H4 (cell line): ENCODE data around the gene DYNC2H1. TPM values are rescaled to one million over a fixed set of nuclear protein-coding genes. Genes with fewer than 3 reads are reported as not detected.

Experiments used
- DNase-seq: peaks from one replicate; pipeline ENCODE4 v3.0.0-alpha.2; 2015; ENCODE audit warnings: low spot score
- total RNA-seq: library from RNA; depleted of rRNA; stranded (reverse); fragments of >200 nt; shearing (Covaris generic); gene quantifications from 2 replicates; pipeline ENCODE4 v1.2.3, GENCODE V29; 2014

Gene DYNC2H1
- total RNA-seq, 1 experiment from 2014 or later = 10.0 TPM

- no peak for DNase-seq
Observed at GRCh38 chr11:103453915-103454709, 344.9 kb downstream of the DYNC2H1 start.

- DNase-seq = no peak
Observed at GRCh38 chr11:103464420-103464819, 355.2 kb downstream of the DYNC2H1 start.

GRCh38 chr11:103465555-103466140 is 356.4 kb downstream of the DYNC2H1 start:
- DNase-seq = no peak

- DNase-seq = no peak
Observed at GRCh38 chr11:103471546-103471945, 362.3 kb downstream of the DYNC2H1 start.

GRCh38 chr11:103476874-103477273 is 367.6 kb downstream of the DYNC2H1 start:
- no peak for DNase-seq

GRCh38 chr11:103480421-103480820 is 371.2 kb downstream of the DYNC2H1 start:
- no peak for DNase-seq

- DNase-seq = no peak
Observed at GRCh38 chr11:103483996-103484395, 374.8 kb downstream of the DYNC2H1 start.

- no peak for DNase-seq
Observed at GRCh38 chr11:103484545-103484944, 375.3 kb downstream of the DYNC2H1 start.

- DNase-seq = no peak
Observed at GRCh38 chr11:103486604-103487003, 377.4 kb downstream of the DYNC2H1 start.

GRCh38 chr11:103487113-103487512 is 377.9 kb downstream of the DYNC2H1 start:
- DNase-seq = no peak

GRCh38 chr11:103488031-103488461 is 378.8 kb downstream of the DYNC2H1 start:
- DNase-seq = no peak

- DNase-seq = no peak
Observed at GRCh38 chr11:103488579-103488978, 379.4 kb downstream of the DYNC2H1 start.

- no peak for DNase-seq
Observed at GRCh38 chr11:103491777-103492176, 382.6 kb downstream of the DYNC2H1 start.

- no peak for DNase-seq
Observed at GRCh38 chr11:103494491-103494890, 385.3 kb downstream of the DYNC2H1 start.

GRCh38 chr11:103497268-103497667 is 388.0 kb downstream of the DYNC2H1 start:
- DNase-seq = no peak

GRCh38 chr11:103499710-103500340 is 390.6 kb downstream of the DYNC2H1 start:
- peak; percentile 19 for DNase-seq

- no peak for DNase-seq
Observed at GRCh38 chr11:103515283-103515682, 406.1 kb downstream of the DYNC2H1 start.

- DNase-seq = no peak
Observed at GRCh38 chr11:103520792-103521191, 411.6 kb downstream of the DYNC2H1 start.

GRCh38 chr11:103525069-103525468 is 415.8 kb downstream of the DYNC2H1 start:
- no peak for DNase-seq

GRCh38 chr11:103528046-103528445 is 418.8 kb downstream of the DYNC2H1 start:
- DNase-seq = no peak

GRCh38 chr11:103528596-103528995 is 419.4 kb downstream of the DYNC2H1 start:
- DNase-seq = no peak

GRCh38 chr11:103529181-103529684 is 420.0 kb downstream of the DYNC2H1 start:
- no peak for DNase-seq
